ENCODE data around the gene TARM1. TPM values are rescaled to one million over a fixed set of nuclear protein-coding genes. Genes with fewer than 3 reads are reported as not detected.

The TARM1 gene
- total RNA-seq, 1 donor from 2014 or later = not detected

DNA sequence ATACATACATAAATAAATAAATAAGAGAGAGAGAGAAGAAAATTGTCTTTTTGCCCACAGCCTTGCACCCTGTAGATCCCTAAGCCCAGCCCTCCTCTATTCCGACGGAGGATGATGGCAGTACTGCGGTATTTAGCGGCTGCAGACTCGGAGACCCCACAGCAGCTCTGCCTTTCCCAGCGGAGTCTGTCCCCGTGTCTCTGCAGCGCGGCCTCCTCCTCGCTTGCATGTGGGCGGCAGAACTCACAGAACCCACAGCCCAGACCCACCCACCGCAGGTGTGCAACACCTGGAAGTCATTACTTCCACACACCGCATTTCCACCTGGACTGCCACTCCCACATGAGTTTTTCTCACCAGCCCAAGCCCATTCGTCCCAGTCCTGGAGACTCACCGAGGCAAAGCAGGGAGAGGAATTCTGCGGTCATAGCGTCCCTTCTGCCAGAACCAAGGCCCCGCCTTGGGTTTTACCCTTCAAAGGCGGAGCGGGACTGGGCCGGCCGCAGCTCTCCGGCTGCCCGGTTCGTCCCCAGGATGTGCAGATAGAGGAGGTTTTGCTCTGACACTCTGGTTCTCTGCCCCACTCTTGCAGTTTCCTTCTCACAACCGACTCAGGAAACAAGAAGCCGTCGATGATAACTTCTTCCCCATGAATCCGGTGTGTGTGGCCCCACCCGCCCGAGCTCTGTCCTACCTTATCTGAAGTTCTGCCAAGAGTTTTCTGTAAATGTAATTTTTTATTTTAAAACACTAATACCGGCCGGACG lies 17.6 kb downstream of the TARM1 start, which contains the start of gene VSTM1:
VSTM1 (minus strand) TSS at position 548 of the 767 bp plus-strand sequence; CDS start at position 428, 120 bp downstream.
- no peak for ATAC-seq (ENCODE audit: low read depth)
- Mint-ChIP-seq H3K4me1 (no peaks in the 10 kb centered on the region), H3K9me3 (no peaks in the 10 kb centered on the region), H3K36me3 (ENCODE audit: low read depth) (no peaks in the 10 kb centered on the region), H3K27ac (no peak within 1 kb of the TSS), H3K4me3 (no peak within 1 kb of the TSS), H3K27me3 (peaks cover 12% of the 10 kb centered on the region)
- ChIA-PET CTCF (no interaction called here), POLR2A (no interaction called here)
- intact Hi-C loops (cut with micrococcal nuclease) = no loop called here
- no peak for TF ChIP-seq CTCF (IDR thresholded peaks at IDR 0.05)
- no peak for DNase-seq

GRCh38 chr19:54062643-54063042 lies 18.5 kb downstream of the TARM1 start:
- H3K36me3 Mint-ChIP-seq (ENCODE audit: low read depth) = no peaks in the 10 kb centered on the region
- TF ChIP-seq CTCF (IDR thresholded peaks at IDR 0.05) = no peak
- no peaks in the 10 kb centered on the region for H3K9me3 Mint-ChIP-seq
- intact Hi-C loops (cut with micrococcal nuclease) = no loop called here
- no peaks in the 10 kb centered on the region for H3K4me1 Mint-ChIP-seq
- peaks cover 10% of the 10 kb centered on the region for H3K27me3 Mint-ChIP-seq
- no peak overlapping the region for H3K27ac Mint-ChIP-seq
- ATAC-seq (ENCODE audit: low read depth) (no peak), DNase-seq (no peak)
- ChIA-PET CTCF (no interaction called here), POLR2A (interaction anchor here (0.7 kb wide), 1 partner anchor 39 kb away, joined by 4 read pairs; no protein-coding TSS in a partner anchor)
- no peak overlapping the region for H3K4me3 Mint-ChIP-seq

- CTCF ChIA-PET = no interaction called here
Observed at GRCh38 chr19:54047616-54048015, 33.5 kb downstream of the TARM1 start.

GRCh38 chr19:54045771-54046170 lies 35.4 kb downstream of the TARM1 start:
- ATAC-seq (ENCODE audit: low read depth) = no peak
- ChIA-PET CTCF (no interaction called here), POLR2A (no interaction called here)
- no peaks in the 10 kb centered on the region for H3K4me1 Mint-ChIP-seq
- intact Hi-C loops (cut with micrococcal nuclease) = no loop called here
- peaks cover 16% of the 10 kb centered on the region for H3K27me3 Mint-ChIP-seq
- H3K4me3 Mint-ChIP-seq = no peak overlapping the region
- no peak for DNase-seq
- TF ChIP-seq CTCF (IDR thresholded peaks at IDR 0.05) = no peak
- no peaks in the 10 kb centered on the region for H3K36me3 Mint-ChIP-seq (ENCODE audit: low read depth)
- H3K27ac Mint-ChIP-seq = no peak overlapping the region
- peaks cover 3% of the 10 kb centered on the region for H3K9me3 Mint-ChIP-seq

More at GRCh38 chr19:54047616-54048015, 33.5 kb downstream of the TARM1 start:
- POLR2A ChIA-PET = no interaction called here
- Mint-ChIP-seq H3K36me3 (ENCODE audit: low read depth) (no peaks in the 10 kb centered on the region), H3K27me3 (peaks cover 13% of the 10 kb centered on the region), H3K27ac (no peak overlapping the region), H3K4me3 (no peak overlapping the region), H3K9me3 (peaks cover 3% of the 10 kb centered on the region), H3K4me1 (no peaks in the 10 kb centered on the region)
- ATAC-seq (ENCODE audit: low read depth) (no peak), DNase-seq (no peak)
- no peak for TF ChIP-seq CTCF (IDR thresholded peaks at IDR 0.05)
- intact Hi-C loops (cut with micrococcal nuclease) = no loop called here

- POLR2A ChIA-PET = no interaction called here
- CTCF ChIA-PET = no interaction called here
- Mint-ChIP-seq H3K36me3 (ENCODE audit: low read depth) (no peaks in the 10 kb centered on the region), H3K27me3 (peaks cover 16% of the 10 kb centered on the region), H3K27ac (no peak overlapping the region), H3K4me1 (no peaks in the 10 kb centered on the region), H3K4me3 (no peak overlapping the region), H3K9me3 (no peaks in the 10 kb centered on the region)
- DNase-seq (no peak), ATAC-seq (ENCODE audit: low read depth) (no peak)
- intact Hi-C loops (cut with micrococcal nuclease) = no loop called here
- no peak for TF ChIP-seq CTCF (IDR thresholded peaks at IDR 0.05)
Observed at GRCh38 chr19:54042989-54043388, 38.2 kb downstream of the TARM1 start.
